GM18499 (cell line): ENCODE data around the gene NECAP2.

Experiments
- ATAC-seq: cut with Tn5 transposase; IDR thresholded peaks from one replicate; pipeline ENCODE4 v1.9.1; 2021; ENCODE audit warnings: moderate number of reproducible peaks; ENCODE audit not compliant: insufficient read depth, unreplicated experiment

Gene NECAP2

GRCh38 chr1:16425125-16426025 lies 15.1 kb upstream of the NECAP2 start:
- no peak for ATAC-seq

DNA sequence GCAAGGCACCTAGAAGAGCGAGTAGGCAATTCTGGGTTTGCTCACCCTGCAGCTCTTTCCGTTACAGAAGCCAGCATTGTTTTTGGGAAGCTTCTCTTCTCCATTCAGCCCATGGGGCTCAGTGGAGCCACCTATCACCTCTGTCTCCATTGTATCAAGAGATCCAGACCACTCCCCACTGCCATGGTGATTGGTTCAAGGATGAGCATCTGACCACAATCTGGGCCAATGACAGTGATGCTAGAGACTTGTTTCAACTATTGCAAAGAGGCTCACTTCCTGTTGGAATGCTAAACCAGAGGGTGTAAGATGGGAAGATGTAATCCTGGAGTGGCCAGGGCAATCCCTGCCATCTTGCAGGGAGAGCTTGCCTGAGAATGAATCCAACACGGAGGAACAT lies 9.9 kb upstream of the NECAP2 start:
- no peak for ATAC-seq

- no peak for ATAC-seq
Observed at GRCh38 chr1:16433030-16433429, 7.5 kb upstream of the NECAP2 start.

DNA sequence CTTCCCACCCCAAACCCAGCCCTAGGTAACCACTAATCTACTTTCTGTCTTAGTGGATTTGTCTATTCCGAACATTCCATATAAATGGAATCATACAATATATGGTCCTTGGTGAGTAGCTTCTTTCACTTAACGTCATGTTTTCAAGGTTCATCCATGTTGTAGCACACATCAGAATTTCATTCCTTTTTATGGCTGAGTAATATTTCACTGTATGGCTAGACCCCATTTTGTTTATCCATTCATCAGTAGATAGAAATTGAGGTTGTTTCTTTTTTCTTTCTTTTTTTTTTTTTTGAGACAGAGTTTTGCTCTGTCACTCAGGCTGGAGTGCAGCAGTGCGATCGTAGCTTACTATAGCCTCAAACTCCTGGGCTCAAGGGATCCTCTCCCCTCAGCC lies 6.5 kb upstream of the NECAP2 start:
- no peak for ATAC-seq

DNA sequence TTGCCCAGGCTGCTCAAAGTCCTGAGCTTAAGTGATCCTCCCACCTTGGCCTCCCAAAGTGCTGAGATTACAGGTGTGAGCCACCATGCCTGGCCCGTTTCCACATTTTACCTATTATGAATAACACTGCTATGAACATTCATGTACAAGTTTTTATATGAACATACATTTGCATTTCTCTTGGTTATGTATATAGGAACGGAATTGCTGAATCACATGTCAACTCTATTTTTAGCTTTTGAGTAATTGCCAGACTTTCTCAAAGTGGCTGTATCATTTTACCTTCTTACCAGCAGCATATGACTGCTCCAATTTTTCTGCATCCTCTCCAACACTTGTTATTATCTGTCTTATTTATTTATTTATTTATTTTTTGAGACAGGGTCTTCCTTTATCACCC lies 6.0 kb upstream of the NECAP2 start:
- ATAC-seq: no peak

- ATAC-seq: no peak
Observed at GRCh38 chr1:16436946-16437474, 3.5 kb upstream of the NECAP2 start, which contains the start of gene SPATA21. Gene SPATA21, minus strand, starts transcription at chr1:16437424. Its CDS starts 6,053 bp downstream, at chr1:16431371.

- ATAC-seq: no peak
Observed at GRCh38 chr1:16438516-16438915, 2.0 kb upstream of the NECAP2 start.

- ATAC-seq: no peak
Observed at GRCh38 chr1:16438924-16439323, 1.6 kb upstream of the NECAP2 start.

- ATAC-seq: no peak
Observed at GRCh38 chr1:16440131-16440469, 424 bp upstream of the NECAP2 start.

GRCh38 chr1:16441282-16441665 lies 750 bp downstream of the NECAP2 start:
- no peak for ATAC-seq

- ATAC-seq: no peak
Observed at GRCh38 chr1:16442265-16442664, 1.7 kb downstream of the NECAP2 start.

GRCh38 chr1:16442941-16443340 lies 2.4 kb downstream of the NECAP2 start:
- ATAC-seq: no peak

GRCh38 chr1:16443975-16444770 lies 3.6 kb downstream of the NECAP2 start:
- no peak for ATAC-seq

DNA sequence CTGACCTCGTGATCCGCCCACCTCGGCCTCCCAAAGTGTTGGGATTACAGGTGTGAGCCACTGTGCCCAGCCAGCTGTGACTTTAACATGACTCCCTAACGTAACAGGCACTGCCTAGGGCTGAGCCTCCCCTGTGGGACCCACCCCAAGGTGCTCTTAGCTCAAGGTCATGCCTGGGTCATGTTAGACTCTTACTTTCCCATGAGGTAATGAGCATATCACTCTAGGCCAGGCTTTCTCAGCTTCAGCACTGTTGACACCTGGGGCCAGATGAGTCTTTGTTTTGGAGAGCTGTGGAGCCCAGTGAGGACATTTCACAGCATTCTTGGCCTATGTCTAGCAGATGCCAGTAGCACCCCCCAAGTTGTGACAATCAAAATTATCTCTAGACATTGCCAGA lies 4.5 kb downstream of the NECAP2 start:
- no peak for ATAC-seq

DNA sequence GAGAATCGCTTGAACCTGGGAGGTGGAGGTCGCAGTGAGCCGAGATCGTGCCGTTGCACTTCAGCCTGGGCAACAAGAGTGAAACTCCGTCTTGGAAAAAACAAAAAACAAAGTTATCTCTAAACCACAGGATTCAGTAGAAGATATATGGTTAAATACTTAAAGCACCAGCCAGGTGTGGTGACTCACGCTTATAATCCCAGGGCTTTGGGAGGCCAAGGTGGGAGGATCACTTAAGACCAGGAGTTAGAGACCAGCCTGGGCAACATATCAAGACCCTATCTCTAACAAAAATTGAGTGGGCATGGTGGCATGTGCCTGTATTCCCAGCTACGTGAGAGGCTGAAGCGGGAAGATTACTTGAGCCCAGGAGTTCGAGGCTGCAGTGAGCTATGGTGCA lies 5.6 kb downstream of the NECAP2 start:
- ATAC-seq: no peak

DNA sequence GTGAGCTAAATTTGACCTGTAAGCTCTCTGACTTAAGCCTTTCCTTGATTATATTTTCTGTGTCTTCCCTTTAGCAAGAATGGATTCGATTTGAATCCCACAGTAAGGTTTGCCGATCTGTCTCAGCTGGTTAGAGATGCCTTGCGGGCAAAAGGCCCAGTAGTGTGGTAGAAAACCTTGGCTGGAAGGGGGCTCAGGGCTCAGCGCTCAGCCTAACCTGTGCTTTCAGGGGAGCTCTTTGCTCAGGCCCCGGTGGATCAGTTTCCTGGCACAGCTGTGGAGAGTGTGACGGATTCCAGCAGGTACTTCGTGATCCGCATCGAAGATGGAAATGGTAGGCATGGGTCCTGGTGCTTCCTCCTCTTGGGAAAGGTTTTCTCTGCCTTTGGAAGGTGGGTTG lies 7.1 kb downstream of the NECAP2 start:
- no peak for ATAC-seq

DNA sequence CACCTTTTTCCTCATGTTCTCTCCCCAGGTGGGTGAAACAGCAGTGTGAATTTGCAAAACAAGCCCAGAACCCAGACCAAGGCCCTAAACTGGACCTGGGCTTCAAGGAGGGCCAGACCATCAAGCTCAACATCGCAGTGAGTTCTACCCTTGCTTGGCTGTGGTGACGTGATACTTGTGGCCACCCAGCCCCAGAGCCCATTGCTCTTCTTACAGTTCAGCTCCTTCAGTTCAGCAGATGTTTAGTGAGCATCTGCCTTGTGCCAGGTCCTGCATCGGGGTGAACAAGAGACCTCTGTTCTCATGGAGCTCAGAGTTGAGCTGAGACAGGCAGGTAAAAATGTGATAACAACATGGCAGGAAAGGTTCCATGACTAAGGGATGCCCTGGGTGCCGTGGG lies 8.5 kb downstream of the NECAP2 start:
- no peak for ATAC-seq

- ATAC-seq: no peak
Observed at GRCh38 chr1:16449666-16450065, 9.1 kb downstream of the NECAP2 start.

GRCh38 chr1:16450863-16451481 lies 10.4 kb downstream of the NECAP2 start:
- no peak for ATAC-seq

- ATAC-seq: no peak
Observed at GRCh38 chr1:16451841-16452528, 11.5 kb downstream of the NECAP2 start.
